ENCODE data around the gene LPCAT3. TPM values are rescaled to one million over a fixed set of nuclear protein-coding genes. Genes with fewer than 3 reads are reported as not detected.
A peak's percentile ranks its signal among the peaks of the same experiment; 100 is the strongest.

LPCAT3 gene
- total and polyA plus RNA-seq, 2 of the 13 experiments (the other 11 are each of a cell fraction or from before 2014, with no cell fraction given) = 44.5 to 64.3 TPM

- TF ChIP-seq ZNF781 (CRISPR knock-in tag; IDR thresholded peaks at IDR 0.05; ENCODE audit: borderline replicate concordance, not compliant biosample characterization) (no peak), MXD4 (CRISPR knock-in tag; IDR thresholded peaks at IDR 0.05) (peak; percentile 85), ZNF580 (CRISPR knock-in tag; IDR thresholded peaks at IDR 0.05; ENCODE audit: borderline replicate concordance, low read depth) (peak; percentile 94), AFF4 (CRISPR knock-in tag; IDR thresholded peaks at IDR 0.05) (0 out of 2 replicates have a peak, but pooled peaks have one; percentile 84), JARID2 (CRISPR knock-in tag; IDR thresholded peaks at IDR 0.05; ENCODE audit: insufficient replicate concordance) (peak; percentile 86), MEIS1 (CRISPR knock-in tag; IDR thresholded peaks at IDR 0.05; ENCODE audit: borderline replicate concordance) (no peak; the same call in 1 of the 2 replicates), ZNF136 (CRISPR knock-in tag; IDR thresholded peaks at IDR 0.05; ENCODE audit: low read depth) (0 out of 2 replicates have a peak, but pooled peaks have one; percentile 75), HNF1B (CRISPR knock-in tag; IDR thresholded peaks at IDR 0.05) (peak; percentile 94), ZNF7 (CRISPR knock-in tag; IDR thresholded peaks at IDR 0.05) (peak; percentile 21; the same call in 1 of the 2 replicates), ZSCAN22 (CRISPR knock-in tag; IDR thresholded peaks at IDR 0.05) (no peak), E2F5 (CRISPR knock-in tag; conservative IDR thresholded peaks at IDR 0.05) (peak; percentile 85), RFX1 (IDR thresholded peaks at IDR 0.05) (no peak), ZNF256 (CRISPR knock-in tag; conservative IDR thresholded peaks at IDR 0.05) (no peak), ZNF260 (CRISPR knock-in tag; IDR thresholded peaks at IDR 0.05; ENCODE audit: borderline replicate concordance, low read depth) (no peak), ISX (CRISPR knock-in tag; conservative IDR thresholded peaks at IDR 0.05) (no peak), PHF20 (CRISPR knock-in tag; IDR thresholded peaks at IDR 0.05) (peak; percentile 94), ZNF772 (CRISPR knock-in tag; IDR thresholded peaks at IDR 0.05) (peak; percentile 72; the same call in 1 of the 2 replicates), ZBED4 (CRISPR knock-in tag; IDR thresholded peaks at IDR 0.05; ENCODE audit: borderline replicate concordance) (peak; percentile 73; the same call in 1 of the 2 replicates)
These were observed 80.6 kb downstream of the LPCAT3 start (continued) for GRCh38 chr12:6937481-6938352.

Data from HepG2 (cell line).